Chondrocyte (in vitro differentiated cells): ENCODE measurements around the gene DMD. TPM values are rescaled to one million over a fixed set of nuclear protein-coding genes. Genes with fewer than 3 reads are reported as not detected.

ENCODE experiments used
- DNase-seq: peaks from one replicate; pipeline ENCODE4 v3.0.0; 2021; ENCODE audit warnings: mixed read lengths, low spot score
- H3K27ac Mint-ChIP-seq: one replicate; pipeline ENCODE4 v1.8.0; 2021; ENCODE audit warnings: mild to moderate bottlenecking, moderate library complexity, mixed read lengths; ENCODE audit not compliant: unreplicated experiment
- H3K27me3 Mint-ChIP-seq: 2 replicates; pipeline ENCODE4 v1.8.0; 2021; ENCODE audit warnings: low read depth, mixed read lengths
- H3K36me3 Mint-ChIP-seq: 2 replicates; pipeline ENCODE4 v1.8.0; 2021; ENCODE audit warnings: low read depth, mixed read lengths
- H3K4me1 Mint-ChIP-seq: 2 replicates; pipeline ENCODE4 v1.8.0; 2021; ENCODE audit warnings: low read depth, mild to moderate bottlenecking, mixed read lengths
- H3K4me3 Mint-ChIP-seq: one replicate; pipeline ENCODE4 v1.8.0; 2021; ENCODE audit warnings: mild to moderate bottlenecking, moderate library complexity, mixed read lengths; ENCODE audit not compliant: unreplicated experiment
- H3K9me3 Mint-ChIP-seq: 2 replicates; pipeline ENCODE4 v1.8.0; 2021; ENCODE audit warnings: low read depth, mixed read lengths
- total RNA-seq: library from RNA; stranded (reverse); gene quantifications from 3 replicates; pipeline ENCODE4 v1.2.1, GENCODE V29; 2021
- TF ChIP-seq, protein P1 (sequence below): fragments of 200-600 bp; sonication (generic); IDR thresholded peaks from 2 replicates; pipeline ENCODE4 v1.5.0; 2021; ENCODE audit warnings: antibody characterized with exemption, mild to moderate bottlenecking, moderate library complexity

The DMD gene
- total RNA-seq, 1 donor from 2014 or later, result 201 TPM

DNA sequence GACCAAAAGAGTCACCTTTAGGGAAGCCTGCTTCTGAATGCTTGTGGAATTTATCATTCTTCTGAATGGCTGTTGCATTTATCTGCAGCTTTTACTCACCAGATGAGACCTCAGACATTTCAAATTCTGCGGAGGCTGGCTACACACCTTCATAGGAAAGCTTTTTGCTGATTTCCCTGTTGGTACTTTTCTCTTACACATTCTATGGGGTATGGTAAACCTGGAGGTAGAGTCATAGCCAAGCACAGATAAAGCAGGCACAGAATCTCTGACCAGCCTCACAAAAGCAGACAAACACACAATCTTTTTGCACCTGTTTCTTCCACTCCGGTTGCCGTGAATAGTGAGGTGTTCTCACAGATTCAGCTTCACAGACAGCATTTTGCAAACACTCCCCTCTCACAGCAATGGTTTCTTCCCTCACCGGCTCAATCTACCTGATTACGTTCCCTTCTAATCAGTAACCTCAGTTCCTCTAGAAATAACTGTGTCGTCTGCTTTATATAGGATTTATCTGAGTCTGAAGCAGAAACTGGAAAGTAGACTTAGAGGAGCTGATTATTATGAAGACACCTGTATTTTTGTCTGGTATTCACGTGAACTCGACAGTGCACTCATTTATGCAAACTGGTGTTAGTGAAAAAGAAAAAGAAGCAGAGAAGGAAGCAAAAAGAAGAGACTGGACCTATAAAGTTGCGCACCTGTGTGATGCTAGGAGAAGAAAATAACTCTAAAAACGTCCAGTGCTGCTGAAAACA, 83.1 kb downstream of the DMD start:
- TF ChIP-seq, protein P1, sequence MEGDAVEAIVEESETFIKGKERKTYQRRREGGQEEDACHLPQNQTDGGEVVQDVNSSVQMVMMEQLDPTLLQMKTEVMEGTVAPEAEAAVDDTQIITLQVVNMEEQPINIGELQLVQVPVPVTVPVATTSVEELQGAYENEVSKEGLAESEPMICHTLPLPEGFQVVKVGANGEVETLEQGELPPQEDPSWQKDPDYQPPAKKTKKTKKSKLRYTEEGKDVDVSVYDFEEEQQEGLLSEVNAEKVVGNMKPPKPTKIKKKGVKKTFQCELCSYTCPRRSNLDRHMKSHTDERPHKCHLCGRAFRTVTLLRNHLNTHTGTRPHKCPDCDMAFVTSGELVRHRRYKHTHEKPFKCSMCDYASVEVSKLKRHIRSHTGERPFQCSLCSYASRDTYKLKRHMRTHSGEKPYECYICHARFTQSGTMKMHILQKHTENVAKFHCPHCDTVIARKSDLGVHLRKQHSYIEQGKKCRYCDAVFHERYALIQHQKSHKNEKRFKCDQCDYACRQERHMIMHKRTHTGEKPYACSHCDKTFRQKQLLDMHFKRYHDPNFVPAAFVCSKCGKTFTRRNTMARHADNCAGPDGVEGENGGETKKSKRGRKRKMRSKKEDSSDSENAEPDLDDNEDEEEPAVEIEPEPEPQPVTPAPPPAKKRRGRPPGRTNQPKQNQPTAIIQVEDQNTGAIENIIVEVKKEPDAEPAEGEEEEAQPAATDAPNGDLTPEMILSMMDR, result no peak
- Mint-ChIP-seq H3K4me3 (no peak overlapping the region), H3K27me3 (no peaks in the 10 kb centered on the region), H3K27ac (no peak overlapping the region), H3K9me3 (no peaks in the 10 kb centered on the region), H3K4me1 (peaks cover 1% of the 10 kb centered on the region), H3K36me3 (no peaks in the 10 kb centered on the region)
- no peak for DNase-seq

DNA sequence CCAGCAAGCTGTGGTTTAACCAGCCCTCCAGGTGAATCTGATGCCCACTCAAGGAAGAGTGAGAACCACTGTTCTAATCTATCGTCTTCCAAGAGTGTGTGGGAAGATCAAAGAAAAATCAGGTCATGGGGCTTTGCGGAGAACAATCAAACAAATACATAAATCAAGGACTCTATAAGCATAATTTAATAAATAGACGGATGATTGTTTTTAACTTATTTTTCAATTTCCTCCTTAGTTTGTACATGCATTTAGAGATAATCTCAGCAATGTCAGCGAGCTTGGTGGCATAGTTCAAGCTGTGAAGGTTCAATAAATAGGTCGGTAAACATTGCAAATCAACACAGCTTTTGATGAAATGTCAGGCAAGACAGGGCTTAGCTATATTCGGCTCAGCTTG, 84.9 kb downstream of the DMD start:
- H3K27ac Mint-ChIP-seq, result no peak overlapping the region

DNA sequence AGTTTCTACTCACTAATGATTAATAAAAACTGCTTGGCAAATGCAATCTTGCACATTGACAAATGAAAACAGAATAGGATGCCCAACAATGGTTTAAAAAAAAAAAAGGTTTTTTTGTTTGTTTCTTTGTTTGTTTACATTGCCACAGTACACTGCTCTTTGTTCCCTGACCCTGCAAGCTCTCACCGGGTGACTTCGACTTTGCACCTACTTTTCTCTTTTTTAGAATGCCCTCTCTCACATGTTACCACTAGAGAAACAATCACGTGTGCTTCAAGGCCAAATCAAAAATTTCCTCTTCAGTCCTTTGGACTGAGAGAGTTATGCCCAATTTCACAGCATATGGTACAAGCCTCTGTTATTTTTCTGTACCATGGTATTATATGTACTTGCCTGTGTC, 101.5 kb downstream of the DMD start:
- Mint-ChIP-seq H3K27ac (no peak overlapping the region), H3K36me3 (no peaks in the 10 kb centered on the region), H3K4me1 (no peaks in the 10 kb centered on the region), H3K27me3 (no peaks in the 10 kb centered on the region), H3K4me3 (no peak overlapping the region), H3K9me3 (no peaks in the 10 kb centered on the region)
- no peak for DNase-seq
- TF ChIP-seq, protein P1, result no peak

More for the DNA sequence above, 84.9 kb downstream of the DMD start:
- TF ChIP-seq, protein P1, result no peak
- H3K9me3 Mint-ChIP-seq, result no peaks in the 10 kb centered on the region
- H3K4me3 Mint-ChIP-seq, result no peak overlapping the region
- H3K4me1 Mint-ChIP-seq, result no peaks in the 10 kb centered on the region
- DNase-seq, result no peak
- no peaks in the 10 kb centered on the region for H3K27me3 Mint-ChIP-seq
- peaks cover 2% of the 10 kb centered on the region for H3K36me3 Mint-ChIP-seq

DNA sequence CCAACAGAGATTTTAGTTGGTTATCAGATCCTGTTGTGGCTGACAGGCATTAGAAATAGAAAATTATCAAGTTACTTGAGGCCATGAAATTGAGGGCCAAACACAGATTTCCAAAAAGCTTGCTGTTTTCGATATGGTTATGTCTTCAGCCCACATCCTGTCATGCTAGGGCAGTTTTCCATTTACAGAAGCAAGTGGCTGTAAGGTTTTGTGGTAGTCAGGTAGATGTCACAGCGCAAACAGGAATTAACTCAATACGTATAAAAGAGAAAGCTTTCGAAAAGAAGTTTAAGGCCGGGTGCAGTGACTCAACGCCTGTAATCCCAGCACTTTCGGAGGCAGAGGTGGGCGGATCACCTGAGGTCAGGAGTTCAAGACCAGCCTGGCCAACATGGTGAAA, 104.6 kb downstream of the DMD start:
- Mint-ChIP-seq H3K4me1 (no peaks in the 10 kb centered on the region), H3K27ac (no peak overlapping the region), H3K9me3 (no peaks in the 10 kb centered on the region), H3K36me3 (no peaks in the 10 kb centered on the region), H3K4me3 (no peak overlapping the region), H3K27me3 (no peaks in the 10 kb centered on the region)
- TF ChIP-seq, protein P1, result no peak
- no peak for DNase-seq

DNA sequence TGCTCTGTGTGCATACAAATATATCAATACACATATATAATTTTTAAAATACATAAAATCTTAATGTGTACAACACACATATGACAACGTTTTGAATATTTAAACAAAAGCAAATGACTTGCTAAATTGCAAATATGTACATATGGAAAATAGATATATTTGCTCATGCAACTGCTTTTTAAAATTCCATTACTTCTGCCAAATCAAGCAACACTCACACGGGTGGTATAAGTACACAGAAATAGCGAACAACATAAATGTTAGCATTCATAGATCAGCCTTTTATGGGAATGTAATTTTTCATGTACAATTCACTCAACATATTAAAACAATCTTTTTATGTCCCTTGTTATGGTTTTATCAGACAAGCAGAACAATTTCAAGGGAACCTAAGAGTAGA, 116.3 kb downstream of the DMD start:
- Mint-ChIP-seq H3K4me3 (no peak overlapping the region), H3K27ac (no peak overlapping the region), H3K4me1 (peaks cover 7% of the 10 kb centered on the region), H3K27me3 (no peaks in the 10 kb centered on the region), H3K36me3 (no peaks in the 10 kb centered on the region), H3K9me3 (no peaks in the 10 kb centered on the region)
- no peak for DNase-seq
- TF ChIP-seq, protein P1, result no peak
